Epithelial cell of proximal tubule (primary cell): ENCODE results near the gene SS18L1. TPM values are rescaled to one million over a fixed set of nuclear protein-coding genes. Genes with fewer than 3 reads are reported as not detected.

Experiments
- DNase-seq: peaks from one replicate; pipeline ENCODE4 v3.0.0-alpha.2; 2011; ENCODE audit warnings: low read depth
- H3K4me3 ChIP-seq: 2 replicates; pipeline ENCODE4 v1.5.1; 2011; ENCODE audit warnings: low read depth, mild to moderate bottlenecking, low read length
- CTCF ChIP-seq: conservative IDR thresholded peaks from 2 replicates; pipeline ENCODE4 v1.5.1; 2012; ENCODE audit warnings: low read depth, mild to moderate bottlenecking, low read length
- total RNA-seq: library from RNA; depleted of rRNA; stranded (reverse); fragments of >200 nt; gene quantifications from 2 replicates; pipeline ENCODE4 v1.2.3, GENCODE V29; 2015

The SS18L1 gene
- total RNA-seq, 1 donor from 2014 or later: 11.4 TPM

- no peak overlapping the region for H3K4me3 ChIP-seq
- no peak for TF ChIP-seq CTCF
- DNase-seq: no peak
These were observed 75.8 kb downstream of the SS18L1 start for GRCh38 chr20:62219101-62219991.

GRCh38 chr20:62219992-62220665 is 76.6 kb downstream of the SS18L1 start, which contains the start of gene HRH3:
Gene HRH3, minus strand, starts transcription at chr20:62220278. Its CDS starts 308 bp downstream, at chr20:62219970.
- no peak for TF ChIP-seq CTCF

DNA sequence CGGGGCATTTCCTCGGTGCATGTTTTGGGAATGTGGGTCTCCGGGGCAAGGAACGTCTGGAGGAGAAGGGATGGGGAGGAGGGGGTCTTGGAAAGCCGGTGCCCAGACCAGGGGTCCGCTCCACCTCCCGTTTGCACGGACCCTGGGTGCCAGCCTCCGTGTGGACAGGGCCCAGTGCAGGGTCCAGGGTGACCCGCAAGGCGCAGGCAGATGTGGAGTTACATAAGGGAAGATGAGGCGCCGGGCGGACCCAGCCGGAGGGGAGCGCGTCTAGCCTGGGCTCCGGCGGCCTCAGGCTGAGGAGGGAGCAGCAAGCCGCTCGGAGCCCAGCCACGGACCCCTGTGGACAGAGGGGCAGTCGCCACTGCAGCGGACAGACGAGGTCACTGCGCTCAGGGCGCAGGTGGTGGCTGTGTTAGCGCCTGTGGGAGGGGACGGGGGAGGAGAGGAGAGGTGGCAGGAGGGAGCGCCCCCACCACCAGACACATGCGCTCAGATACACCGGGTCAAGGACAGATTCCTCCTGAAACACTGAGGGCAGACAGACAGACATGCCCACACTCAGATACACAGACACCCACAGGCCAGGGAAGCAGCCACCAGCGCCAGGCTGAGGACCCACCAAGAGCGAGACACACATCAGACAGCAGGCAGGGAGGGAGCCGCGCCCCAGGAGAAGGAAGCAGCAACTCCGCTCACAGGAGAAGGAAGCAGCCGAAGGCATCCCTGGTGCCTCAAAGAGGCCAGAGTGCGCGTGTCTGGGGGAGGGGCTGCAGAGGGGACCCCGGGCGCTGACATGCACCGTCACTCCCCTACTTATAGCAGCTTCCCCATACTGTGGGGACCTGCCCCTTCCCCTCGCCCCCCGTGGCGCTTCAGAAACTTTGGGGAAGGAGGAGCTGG is 77.3 kb downstream of the SS18L1 start:
- DNase-seq: no peak
- no peak overlapping the region for H3K4me3 ChIP-seq
- TF ChIP-seq CTCF: no peak

More at GRCh38 chr20:62219992-62220665, 76.6 kb downstream of the SS18L1 start, which contains the start of gene HRH3:
- DNase-seq: no peak
- H3K4me3 ChIP-seq: no peak within 1 kb of the TSS

DNA sequence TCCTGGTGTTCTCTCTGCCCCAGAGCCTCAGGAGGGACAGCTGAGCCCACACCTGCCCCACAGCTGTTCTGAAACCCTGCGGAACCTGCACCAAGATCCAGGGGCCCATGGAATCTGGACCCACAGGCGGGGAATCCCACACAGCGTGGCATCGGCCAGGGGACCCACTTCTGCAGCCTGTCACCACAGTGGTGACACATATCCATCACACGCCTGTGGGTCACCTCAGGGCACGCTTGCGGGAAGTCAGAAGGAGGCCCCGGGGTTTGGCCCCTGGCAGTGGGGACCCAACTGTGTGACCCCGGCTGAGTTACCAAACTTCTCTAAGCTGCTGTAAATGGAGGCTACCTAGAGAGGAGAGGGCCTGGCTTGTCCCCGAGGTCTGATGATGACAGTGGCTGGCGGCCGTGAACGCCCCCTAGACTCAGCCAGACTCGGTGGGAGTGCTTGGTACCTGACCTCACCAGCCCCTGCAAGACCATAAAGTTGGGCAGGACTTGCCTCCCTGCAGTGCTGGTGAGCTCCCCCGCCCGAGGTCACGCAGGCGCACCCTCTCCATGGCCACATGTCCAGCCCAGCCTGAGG is 78.8 kb downstream of the SS18L1 start:
- TF ChIP-seq CTCF: no peak

DNA sequence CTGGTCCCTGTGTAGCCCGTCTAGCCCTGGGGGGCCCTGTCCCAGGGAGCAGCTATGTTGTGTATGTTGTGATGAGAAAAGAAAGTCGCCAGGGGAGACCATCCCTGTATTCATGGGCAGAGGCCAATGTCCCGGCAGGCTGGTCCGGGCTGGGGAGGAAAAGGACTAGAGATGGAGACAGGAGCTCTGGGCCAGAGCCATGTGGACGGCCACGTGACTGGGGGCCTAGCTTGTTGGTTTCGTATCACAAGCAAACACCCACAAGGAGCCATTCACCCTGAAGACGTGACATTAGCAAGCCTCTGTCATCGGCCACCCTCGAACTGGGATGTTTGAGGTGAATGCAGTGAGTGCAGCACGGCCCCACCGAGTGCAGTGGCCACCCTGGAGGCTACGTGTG is 79.4 kb downstream of the SS18L1 start:
- TF ChIP-seq CTCF: no peak
- DNase-seq: no peak
- H3K4me3 ChIP-seq: no peak overlapping the region

More for the DNA sequence above, 78.8 kb downstream of the SS18L1 start:
- DNase-seq: no peak
- no peak overlapping the region for H3K4me3 ChIP-seq

DNA sequence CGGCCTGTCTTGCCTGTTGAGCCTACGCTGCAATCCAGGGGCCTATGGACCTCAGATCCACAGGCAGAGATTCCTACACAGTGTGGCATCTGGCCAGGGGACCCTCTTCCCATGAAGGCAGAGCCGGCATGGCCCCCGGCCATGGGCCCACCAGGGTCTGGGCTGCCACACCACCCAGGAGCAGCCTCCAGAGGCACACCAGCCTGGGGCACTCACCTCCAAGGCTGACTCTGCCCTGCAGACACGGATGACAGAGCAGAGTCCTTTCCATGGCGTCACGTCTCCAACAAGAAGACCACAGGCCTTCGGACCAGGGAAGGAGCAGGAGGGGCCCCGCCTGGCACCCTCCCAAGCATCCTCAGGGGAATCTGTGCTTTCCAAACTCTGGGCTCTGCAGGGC is 80.0 kb downstream of the SS18L1 start:
- no peak overlapping the region for H3K4me3 ChIP-seq
- no peak for TF ChIP-seq CTCF
- no peak for DNase-seq
